Large intestine (tissue), 3 donors: Measurements from ENCODE around the gene GATAD2A. TPM values are rescaled to one million over a fixed set of nuclear protein-coding genes. Genes with fewer than 3 reads are reported as not detected.

Experiments
- DNase-seq, 2 donors: peaks; one replicate each; pipeline versions ENCODE4 v3.0.0 to v3.0.0-alpha.2; 2013
- H3K27ac ChIP-seq: one replicate; pipeline ENCODE4 v1.5.1; 2013; ENCODE audit warnings: low read length
- H3K27me3 ChIP-seq: 2 replicates; pipeline ENCODE4 v1.6.1; 2013; ENCODE audit warnings: low read length; ENCODE audit not compliant: control insufficient read depth, insufficient read depth
- H3K36me3 ChIP-seq: 2 replicates; pipeline ENCODE4 v1.6.1; 2013; ENCODE audit warnings: low read length; ENCODE audit not compliant: control insufficient read depth, insufficient read depth
- H3K4me1 ChIP-seq: one replicate; pipeline ENCODE4 v1.6.1; 2013; ENCODE audit warnings: low read length; ENCODE audit not compliant: control insufficient read depth, insufficient read depth
- H3K4me3 ChIP-seq: one replicate; pipeline ENCODE4 v1.5.1; 2013; ENCODE audit warnings: low read length
- H3K9me3 ChIP-seq: one replicate; pipeline ENCODE4 v1.6.1; 2013; ENCODE audit warnings: mild to moderate bottlenecking, low read depth, low read length, moderate library complexity; ENCODE audit not compliant: control insufficient read depth
- WGBS: methylation state at CpG from one replicate; pipeline ENCODE4 v1.1.5; 2013; ENCODE audit warnings: low lambda C conversion rate; ENCODE audit not compliant: insufficient coverage; 5-methylcytosine and 5-hydroxymethylcytosine counted together
- polyA plus RNA-seq: library from polyadenylated mRNA; unstranded; fragments of 120-200 nt; gene quantifications from one replicate; pipeline ENCODE4 v1.2.1, GENCODE V29; 2013

Gene GATAD2A
- polyA plus RNA-seq, 1 donor: 46.8 TPM

GRCh38 chr19:19550485-19550929 lies 145.0 kb downstream of the GATAD2A start:
- no peak overlapping the region for H3K27ac ChIP-seq
- DNase-seq: no peak
- peaks cover 7% of the 10 kb centered on the region for H3K27me3 ChIP-seq
- H3K36me3 ChIP-seq: no peaks in the 10 kb centered on the region
- WGBS: no CpG with 5 or more reads among the region's 8 CpGs
- H3K4me3 ChIP-seq: no peak overlapping the region
- no peaks in the 10 kb centered on the region for H3K4me1 ChIP-seq
- peaks cover 3% of the 10 kb centered on the region for H3K9me3 ChIP-seq

GRCh38 chr19:19550972-19551852 lies 145.7 kb downstream of the GATAD2A start:
- Histone ChIP-seq H3K4me3 (no peak overlapping the region), H3K36me3 (no peaks in the 10 kb centered on the region), H3K9me3 (no peaks in the 10 kb centered on the region), H3K4me1 (no peaks in the 10 kb centered on the region), H3K27ac (no peak overlapping the region), H3K27me3 (peaks cover 7% of the 10 kb centered on the region)
- no peak for DNase-seq
- WGBS: no CpG with 5 or more reads among the region's 10 CpGs

- WGBS: no CpG with 5 or more reads among the region's 14 CpGs
- DNase-seq: no peak
- Histone ChIP-seq H3K27ac (no peak overlapping the region), H3K9me3 (no peaks in the 10 kb centered on the region), H3K4me1 (no peaks in the 10 kb centered on the region), H3K4me3 (no peak overlapping the region), H3K36me3 (no peaks in the 10 kb centered on the region), H3K27me3 (peaks cover 7% of the 10 kb centered on the region)
Measured at GRCh38 chr19:19551853-19552192, 146.3 kb downstream of the GATAD2A start.

DNA sequence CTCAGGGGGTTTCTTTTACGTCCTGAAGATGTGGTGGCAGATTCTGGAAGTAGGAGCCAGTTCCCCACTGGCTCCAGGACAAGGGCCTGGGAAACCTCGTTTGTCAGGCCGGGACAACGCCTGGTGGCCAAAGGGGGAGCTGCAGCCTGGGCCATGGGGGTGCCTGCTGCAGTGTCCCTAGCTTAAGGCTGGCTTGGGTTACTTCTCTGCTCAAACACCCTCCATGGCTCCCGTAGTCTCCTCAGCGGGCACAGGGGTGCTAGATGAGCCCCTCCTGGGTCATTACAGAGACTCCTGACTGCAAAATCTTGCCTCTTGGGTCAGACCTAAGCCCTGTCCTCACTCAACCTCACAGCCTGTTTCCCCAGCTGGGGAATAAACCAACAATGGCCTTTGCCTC lies 147.3 kb downstream of the GATAD2A start:
- no peak overlapping the region for H3K4me3 ChIP-seq
- H3K4me1 ChIP-seq: no peaks in the 10 kb centered on the region
- no peak overlapping the region for H3K27ac ChIP-seq
- H3K27me3 ChIP-seq: peaks cover 7% of the 10 kb centered on the region
- WGBS: no CpG with 5 or more reads among the region's 6 CpGs
- no peak for DNase-seq
- no peaks in the 10 kb centered on the region for H3K36me3 ChIP-seq
- H3K9me3 ChIP-seq: no peaks in the 10 kb centered on the region

DNA sequence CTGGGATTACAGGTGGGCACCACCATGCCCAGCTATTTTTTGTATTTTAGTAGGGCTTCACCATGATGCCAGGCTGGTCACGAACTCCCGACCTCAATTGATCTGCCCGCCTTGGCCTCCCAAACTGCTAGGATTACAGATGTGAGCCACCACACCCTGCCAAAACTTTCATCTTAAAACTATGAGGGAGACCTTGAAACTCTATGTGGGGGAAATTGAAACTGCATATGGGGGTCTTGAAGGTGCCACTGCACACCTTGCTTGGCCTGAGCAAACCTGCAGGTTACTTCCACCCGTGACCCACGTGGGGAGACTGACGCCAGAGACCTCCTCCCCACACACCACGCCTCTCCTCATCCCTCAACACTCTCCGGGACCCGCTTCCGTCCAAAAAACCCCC lies 148.2 kb downstream of the GATAD2A start:
- Histone ChIP-seq H3K4me3 (no peak overlapping the region), H3K4me1 (no peaks in the 10 kb centered on the region), H3K27me3 (peaks cover 7% of the 10 kb centered on the region), H3K9me3 (no peaks in the 10 kb centered on the region), H3K36me3 (no peaks in the 10 kb centered on the region), H3K27ac (no peak overlapping the region)
- WGBS: no CpG with 5 or more reads among the region's 10 CpGs
- no peak for DNase-seq

GRCh38 chr19:19554074-19555023 lies 148.9 kb downstream of the GATAD2A start:
- DNase-seq: no peak
- H3K36me3 ChIP-seq: no peaks in the 10 kb centered on the region
- no peak overlapping the region for H3K27ac ChIP-seq
- H3K4me1 ChIP-seq: no peaks in the 10 kb centered on the region
- H3K9me3 ChIP-seq: no peaks in the 10 kb centered on the region
- H3K4me3 ChIP-seq: no peak overlapping the region
- peaks cover 2% of the 10 kb centered on the region for H3K27me3 ChIP-seq
- WGBS: no CpG with 5 or more reads among the region's 34 CpGs

DNA sequence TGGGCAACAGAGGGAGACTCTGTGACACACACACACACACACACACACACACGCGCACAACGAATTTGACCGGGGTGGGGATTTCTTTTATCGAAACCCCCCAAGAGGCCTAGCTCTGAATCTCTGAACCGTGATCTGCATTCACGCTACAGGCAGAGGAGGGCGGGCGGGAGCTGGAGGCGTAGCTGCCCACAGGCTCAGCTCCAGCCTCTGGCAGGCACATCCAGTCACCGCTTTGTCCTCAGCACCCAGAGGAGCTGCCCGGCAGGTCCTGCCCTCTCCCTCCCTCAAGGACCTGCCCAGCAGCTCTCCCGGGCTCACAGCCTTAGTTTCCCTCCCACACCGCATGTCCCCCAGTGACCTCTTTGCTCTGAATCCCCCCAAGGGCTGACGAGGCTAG lies 152.6 kb downstream of the GATAD2A start:
- Histone ChIP-seq H3K27ac (no peak overlapping the region), H3K4me3 (no peak overlapping the region), H3K27me3 (no peaks in the 10 kb centered on the region), H3K4me1 (no peaks in the 10 kb centered on the region), H3K9me3 (no peaks in the 10 kb centered on the region), H3K36me3 (no peaks in the 10 kb centered on the region)
- DNase-seq: no peak
- no CpG with 5 or more reads among the region's 15 CpGs for WGBS

Other genes starting within 250 kb of the GATAD2A start
- gene MEF2B, start 235.4 kb upstream of the GATAD2A start, polyA plus RNA-seq: 1.4 TPM
- 17.5 TPM for gene BORCS8, start 213.5 kb upstream of the GATAD2A start, polyA plus RNA-seq
- gene RFXANK, start 213.4 kb upstream of the GATAD2A start, polyA plus RNA-seq: 58.5 TPM
- gene NR2C2AP, start 202.3 kb upstream of the GATAD2A start, polyA plus RNA-seq: 17.4 TPM
- 0.39 TPM for gene NCAN, start 193.7 kb upstream of the GATAD2A start, polyA plus RNA-seq
- gene TM6SF2, start 132.4 kb upstream of the GATAD2A start, polyA plus RNA-seq: 56.9 TPM
- 38.3 TPM for gene SUGP1, start 85.2 kb upstream of the GATAD2A start, polyA plus RNA-seq
- 55.2 TPM for gene MAU2, start 84.8 kb upstream of the GATAD2A start, polyA plus RNA-seq
- 1.2 TPM for gene TSSK6, start 109.9 kb downstream of the GATAD2A start, polyA plus RNA-seq
- 219 TPM for gene NDUFA13, start 110.5 kb downstream of the GATAD2A start, polyA plus RNA-seq
- 9.5 TPM for gene YJEFN3, start 123.2 kb downstream of the GATAD2A start, polyA plus RNA-seq
- gene CILP2, start 132.6 kb downstream of the GATAD2A start, polyA plus RNA-seq: 0.09 TPM
- 2.3 TPM for gene PBX4, start 213.0 kb downstream of the GATAD2A start, polyA plus RNA-seq
- gene LPAR2, start 222.5 kb downstream of the GATAD2A start, polyA plus RNA-seq: 11.9 TPM
- gene GMIP, start 238.0 kb downstream of the GATAD2A start, polyA plus RNA-seq: 7.7 TPM